GM19395 (cell line): ENCODE results near the gene FAM72C.
A peak's percentile ranks its signal among the peaks of the same experiment; 100 is the strongest.
"Not testable (repeated sequence)": the region's sequence is repeated elsewhere in the genome, so short reads cannot be mapped to it uniquely, and the experiment has no call there.

ENCODE experiments used
- ATAC-seq: cut with Tn5 transposase; IDR thresholded peaks from one replicate; pipeline ENCODE4 v1.9.1; 2021; ENCODE audit warnings: mild to moderate bottlenecking, moderate library complexity; ENCODE audit not compliant: unreplicated experiment

FAM72C gene

DNA sequence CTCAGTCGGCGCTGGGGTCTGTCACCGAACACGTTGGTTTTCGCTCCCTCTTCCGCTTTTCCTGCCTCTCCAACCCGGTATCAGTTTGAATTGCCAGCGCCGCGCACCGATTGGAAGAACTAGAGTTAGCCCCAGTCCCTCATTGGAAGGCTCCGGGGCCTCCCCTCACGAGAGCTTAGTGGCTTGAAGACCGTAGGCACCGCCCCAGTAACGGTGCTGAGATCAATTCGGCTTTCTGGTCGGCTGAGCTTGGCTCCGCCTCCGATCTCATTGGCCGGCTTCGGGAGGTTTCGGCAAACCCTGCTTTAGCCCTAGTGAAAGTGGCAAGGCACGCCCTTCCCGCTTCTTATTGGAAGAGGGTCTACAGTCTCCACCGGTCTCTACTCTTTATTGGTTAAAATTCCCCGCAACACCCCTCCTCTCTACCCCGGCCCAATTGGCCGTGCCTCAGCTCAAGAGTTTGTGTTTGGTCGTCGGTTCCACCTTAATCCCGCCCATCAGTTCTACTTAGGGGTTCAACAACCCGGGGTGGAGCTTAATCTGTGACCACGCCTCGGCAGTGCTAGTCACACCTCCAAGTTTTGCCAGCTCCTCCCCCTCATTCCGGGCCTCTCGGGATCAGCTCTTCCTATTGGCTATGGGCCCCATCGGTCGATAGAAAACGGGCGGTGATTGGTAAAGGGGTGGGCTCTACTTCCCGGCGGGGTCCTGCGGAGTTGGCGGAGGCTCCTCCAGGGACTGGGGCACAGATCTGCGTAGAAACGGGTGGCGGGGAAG, at the start of gene FAM72C:
Gene FAM72C (minus strand): TSS at position 63 of the 777 bp plus-strand sequence. CDS start 845 bp downstream, outside the sequence.
- ATAC-seq: peak; percentile 86

DNA sequence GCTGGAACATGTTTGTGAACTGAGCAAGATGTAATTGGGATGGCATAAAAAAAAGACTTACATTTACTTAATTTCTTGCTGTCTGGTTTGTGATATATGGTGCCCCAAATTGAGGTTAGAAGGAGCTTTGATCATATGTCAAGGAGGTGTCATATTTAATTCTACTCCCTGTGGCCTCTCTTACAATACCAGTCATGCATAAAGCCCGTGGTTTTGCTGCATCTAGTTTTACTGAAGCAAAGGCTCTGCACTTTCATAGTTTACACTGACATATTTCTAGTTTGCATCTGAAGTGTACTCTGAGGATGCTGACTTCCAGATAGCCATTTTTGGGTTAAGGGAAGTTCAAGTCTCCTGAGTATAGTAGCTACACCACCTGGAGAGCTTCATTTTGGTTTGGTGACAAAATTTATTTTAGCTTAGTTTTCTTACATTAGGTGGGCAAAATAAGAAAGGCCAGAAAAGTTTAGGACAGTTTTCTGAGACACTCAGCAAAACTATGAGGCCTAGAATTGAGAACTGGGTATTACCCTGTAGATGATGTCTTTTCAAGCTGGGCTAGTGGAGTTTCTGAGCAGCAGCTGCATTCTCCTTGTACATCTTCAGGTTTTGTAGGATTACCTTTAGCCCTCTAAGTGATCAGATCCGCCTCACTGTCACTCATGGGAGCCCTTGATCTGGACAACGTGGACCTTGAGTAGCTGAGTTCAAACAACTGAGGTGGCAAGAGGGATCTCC, 48.4 kb upstream of the FAM72C start:
- ATAC-seq: peak; percentile 76

DNA sequence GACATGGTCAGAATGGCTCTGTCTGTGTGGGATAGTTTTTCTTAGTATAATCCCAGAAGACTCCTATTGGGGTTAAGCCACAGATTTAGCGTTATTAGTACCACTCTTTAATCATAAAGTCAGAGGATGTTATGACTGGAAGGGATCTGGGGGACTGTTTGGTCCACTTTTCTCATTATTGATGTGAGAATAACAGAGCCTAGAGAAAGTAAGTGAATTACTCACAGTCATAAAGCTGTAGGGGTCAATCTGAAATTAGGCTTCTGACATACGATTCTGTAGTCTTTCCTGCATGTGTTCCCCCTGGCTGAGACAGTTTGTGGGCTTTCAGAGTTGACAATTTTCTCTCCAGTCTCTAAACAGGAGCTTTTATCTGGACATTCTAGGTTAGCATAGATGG, 47.3 kb upstream of the FAM72C start:
- ATAC-seq: not testable (repeated sequence)

DNA sequence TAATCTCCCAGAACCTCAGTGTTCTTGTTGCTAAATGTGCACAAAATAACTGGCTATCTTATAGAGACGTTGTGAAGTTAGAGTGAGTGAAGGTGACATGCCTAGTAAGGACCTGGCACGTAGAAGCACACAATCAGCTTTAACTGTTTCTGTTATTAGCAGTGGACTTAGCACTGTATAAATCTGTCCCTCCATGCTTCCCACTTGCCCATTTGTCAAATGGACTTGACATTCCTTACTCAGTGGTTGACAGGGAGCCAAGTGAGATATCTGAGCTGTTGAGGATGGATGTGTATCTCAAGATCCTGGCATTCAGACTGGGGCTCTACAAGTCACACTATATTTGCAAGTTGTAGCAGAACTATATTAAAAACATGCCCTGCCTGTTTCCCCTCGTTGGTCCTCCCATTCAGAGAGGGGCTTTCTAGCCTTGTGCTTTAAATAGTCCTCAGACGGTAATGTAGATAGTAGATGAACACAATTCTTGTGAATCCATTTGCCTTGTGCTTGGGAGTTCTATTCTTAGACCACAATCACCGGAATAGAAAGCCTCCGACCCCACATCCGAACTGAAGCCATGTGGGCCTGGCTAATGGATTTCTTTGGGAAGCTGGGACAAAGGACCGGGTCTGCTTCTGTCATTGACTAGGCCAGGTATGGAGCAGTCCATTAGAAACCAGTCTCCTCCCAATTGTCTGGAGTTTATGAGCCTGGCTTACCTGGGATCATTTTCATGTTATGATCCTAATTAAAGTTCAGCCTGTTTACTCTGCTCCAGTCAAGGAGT, 43.6 kb upstream of the FAM72C start:
- not testable (repeated sequence) for ATAC-seq

DNA sequence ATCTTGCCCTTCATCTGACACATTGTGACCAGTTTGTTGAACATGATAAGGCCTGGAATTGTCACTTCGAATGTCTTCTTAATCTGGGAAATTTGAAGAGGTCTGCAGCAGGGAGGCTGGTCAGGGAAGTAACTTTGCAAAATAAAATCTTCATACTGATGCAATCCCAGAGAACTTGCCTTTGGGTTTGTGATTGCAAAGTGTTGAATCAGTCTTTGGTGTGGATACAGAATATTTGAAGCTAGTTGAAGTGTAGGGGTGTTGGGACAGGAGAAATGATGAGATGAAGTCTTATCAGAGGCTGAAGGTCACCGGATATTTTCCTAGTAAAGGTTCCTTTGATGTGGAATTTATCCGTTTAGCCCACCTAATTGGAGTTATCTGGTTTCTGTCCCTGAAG, 42.7 kb upstream of the FAM72C start:
- not testable (repeated sequence) for ATAC-seq

DNA sequence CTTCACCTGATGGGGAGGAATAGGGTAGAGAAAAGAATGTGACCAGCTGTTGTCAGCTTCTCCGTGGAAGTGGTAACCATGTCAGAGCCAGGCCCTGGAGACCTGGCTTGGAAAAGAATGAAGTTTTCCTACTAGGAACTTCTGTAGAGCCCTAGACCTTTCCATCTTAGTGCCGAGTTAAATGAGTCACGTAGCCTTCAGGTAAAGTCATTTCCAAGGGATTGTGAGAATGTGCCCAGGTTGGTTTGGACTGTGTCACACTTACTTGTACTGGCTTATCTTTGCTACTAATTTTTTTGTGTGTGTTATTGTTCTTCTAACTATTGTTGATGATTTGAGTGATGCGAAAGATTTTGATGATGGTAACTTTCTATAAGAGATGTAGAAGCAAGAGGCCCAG, 42.3 kb upstream of the FAM72C start:
- not testable (repeated sequence) for ATAC-seq

DNA sequence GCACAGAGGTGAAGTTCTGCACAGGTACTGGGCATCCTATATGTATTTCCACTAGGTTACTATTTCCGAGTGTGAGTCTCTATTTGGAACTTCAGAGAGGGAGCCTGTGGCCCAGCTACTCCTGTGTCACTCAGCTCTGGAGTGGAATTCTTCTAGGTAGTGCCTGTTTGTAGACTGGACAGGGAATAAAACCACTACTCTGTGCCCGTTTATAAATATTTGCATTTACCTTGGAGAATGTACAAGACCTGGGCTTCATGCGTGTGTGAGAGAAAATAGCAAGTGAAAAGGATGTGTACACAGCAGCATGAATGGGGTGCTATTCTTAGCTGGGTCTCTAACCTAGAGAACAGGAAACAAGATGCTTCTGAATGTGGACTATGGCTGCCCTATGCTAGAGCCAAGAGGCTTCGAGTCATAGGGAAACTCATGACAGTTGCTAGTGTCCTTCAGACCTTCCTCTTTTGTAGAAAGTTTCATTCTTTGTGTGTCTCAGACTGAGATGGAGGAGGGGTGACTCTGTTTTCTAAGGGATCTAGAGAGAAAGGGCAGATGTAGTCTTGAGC, 40.5 kb upstream of the FAM72C start:
- ATAC-seq: peak; percentile 99

DNA sequence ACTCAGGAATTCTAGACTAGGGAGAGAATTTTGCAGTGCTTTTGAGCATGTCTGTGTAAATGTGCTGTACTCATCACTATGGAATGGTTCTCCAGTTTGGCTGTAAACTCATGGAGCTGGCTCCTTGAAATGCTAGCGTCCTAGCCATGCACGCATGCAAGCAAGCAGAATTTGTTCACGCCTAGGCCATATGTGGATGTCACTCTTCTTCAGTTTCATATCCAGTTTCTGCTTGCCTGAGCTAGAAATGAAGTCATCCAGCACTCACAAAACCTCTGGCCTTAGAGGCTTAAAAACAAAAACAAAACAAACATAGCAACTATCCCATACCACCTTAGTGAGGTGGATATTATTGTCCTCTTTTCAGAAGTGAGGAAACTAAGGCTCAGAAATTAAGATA, 37.6 kb upstream of the FAM72C start:
- ATAC-seq: peak; percentile 49

DNA sequence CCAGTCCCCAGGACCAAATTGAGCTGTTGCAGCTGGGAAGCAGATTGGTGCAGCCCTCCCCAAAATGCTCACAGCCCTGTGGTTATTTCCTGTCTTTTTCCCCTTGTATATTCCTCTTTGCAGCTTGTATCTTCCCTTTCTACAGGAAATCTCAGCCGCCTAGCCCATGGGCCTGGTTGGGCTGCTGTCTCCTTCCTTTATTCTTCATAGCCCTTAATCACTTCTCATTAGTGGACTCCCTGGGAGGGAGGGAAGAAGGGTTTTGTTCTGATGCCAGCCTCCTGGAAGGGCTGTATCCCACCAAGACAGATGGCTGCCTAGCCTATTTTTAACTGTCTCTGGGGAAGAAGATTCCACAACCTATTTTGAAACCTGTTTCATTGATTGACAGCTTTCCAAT, 32.5 kb upstream of the FAM72C start:
- ATAC-seq: not testable (repeated sequence)

DNA sequence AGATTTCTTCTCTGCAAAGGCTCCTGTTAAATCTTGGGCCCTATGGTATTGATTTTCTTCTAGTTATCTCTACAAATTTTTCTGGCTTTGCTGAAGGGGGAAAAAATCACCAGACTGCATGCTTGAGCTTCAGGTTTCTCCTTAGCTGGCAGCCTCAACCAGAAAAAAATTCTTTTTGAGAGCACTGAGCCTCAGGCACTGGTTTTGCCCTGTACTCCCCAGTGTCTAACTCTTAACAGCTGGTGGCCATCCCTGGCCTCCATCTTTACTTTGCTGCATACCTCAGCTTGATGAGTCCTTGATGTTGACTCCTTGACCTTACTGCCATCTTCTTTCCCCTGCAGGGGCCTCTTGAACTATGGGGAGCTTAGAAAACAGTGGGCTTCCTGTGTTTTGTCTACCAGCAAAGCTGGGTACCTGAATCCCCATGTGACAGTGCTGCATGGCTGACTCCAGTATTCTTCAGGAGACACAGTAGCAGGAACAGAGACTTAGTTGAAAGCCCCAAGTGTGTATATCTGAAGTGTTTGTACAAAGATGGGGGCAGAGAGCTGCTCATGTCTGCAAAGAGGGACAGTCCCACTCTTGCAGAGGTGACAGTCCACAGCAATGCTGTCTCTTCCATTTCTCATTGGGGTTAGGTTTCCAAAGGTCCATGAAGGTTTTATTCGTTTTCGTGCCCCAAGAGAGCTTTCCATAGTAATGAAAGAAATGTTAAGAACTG, 31.7 kb upstream of the FAM72C start:
- ATAC-seq: not testable (repeated sequence)

DNA sequence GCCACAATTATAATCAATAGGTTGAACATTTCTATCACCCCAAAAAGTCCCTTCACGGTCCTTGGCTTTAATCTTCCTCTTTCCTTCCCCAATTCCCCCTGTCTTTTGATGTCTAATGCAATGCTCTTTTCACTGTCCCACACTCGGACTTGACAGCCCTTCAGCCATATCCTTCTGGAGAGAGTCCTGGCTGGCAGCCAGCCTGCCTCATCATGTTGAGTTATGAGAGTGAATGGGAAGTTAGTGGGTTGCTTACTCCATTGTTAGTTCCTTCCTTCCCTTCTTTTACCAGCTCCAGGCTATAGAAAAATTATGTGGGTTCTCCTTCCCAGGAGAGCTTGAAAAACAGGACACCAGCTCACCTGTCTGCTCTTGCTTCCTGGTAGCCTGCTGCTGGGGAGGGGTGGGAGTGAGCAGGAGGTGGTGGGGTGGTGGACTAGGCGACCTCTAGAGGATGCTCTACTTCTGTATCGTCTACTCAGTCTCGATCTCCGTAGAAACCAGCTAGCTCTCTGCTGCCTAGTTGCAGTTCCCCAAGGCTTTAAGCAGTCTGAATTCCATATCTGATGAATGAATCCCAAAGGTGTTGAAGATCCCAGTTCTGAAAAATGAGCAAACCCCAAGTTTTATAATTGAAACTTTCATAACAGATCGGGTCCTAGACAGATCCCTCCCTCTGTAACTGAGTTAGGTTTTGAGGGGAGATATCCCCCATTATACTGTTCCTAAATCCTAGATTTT, 30.5 kb upstream of the FAM72C start:
- ATAC-seq: not testable (repeated sequence)

DNA sequence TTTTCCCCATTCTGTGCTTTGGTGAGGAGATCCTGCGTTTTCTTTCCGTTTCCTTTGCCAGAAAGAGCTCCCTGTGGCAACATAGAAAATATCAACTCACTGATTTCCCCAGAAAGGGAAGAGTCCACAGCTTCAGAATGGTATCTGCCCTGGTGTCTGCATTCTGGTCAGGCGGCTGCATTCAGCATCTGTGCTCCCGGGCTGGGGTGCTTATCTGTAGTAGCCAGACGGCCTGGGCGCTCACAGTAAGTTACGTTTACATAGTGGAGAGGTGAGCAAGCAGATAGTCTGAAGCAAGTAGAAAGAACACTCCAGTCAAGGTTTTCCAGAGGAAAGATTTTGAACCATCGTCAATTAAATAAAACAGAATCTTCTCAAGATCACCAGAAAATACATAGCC, 29.3 kb upstream of the FAM72C start:
- not testable (repeated sequence) for ATAC-seq

DNA sequence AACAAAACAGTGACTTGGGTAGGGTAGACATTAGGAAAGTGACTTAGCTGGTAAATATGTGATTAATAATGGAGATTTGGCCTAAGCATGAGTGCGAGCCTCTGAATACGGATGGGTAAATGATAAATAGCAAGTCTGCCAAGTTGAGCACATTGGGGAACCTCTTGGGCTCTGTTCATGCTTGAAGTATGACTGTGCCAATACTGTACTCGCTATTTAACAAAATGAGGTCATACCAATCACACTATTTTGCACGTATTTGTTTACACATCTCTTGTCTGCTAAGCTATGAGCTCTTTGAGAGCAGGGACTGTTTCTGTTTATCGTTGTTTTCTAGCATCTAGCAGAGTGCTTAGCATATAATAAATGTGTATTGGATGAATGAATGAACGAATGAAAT, 24.2 kb upstream of the FAM72C start:
- not testable (repeated sequence) for ATAC-seq

DNA sequence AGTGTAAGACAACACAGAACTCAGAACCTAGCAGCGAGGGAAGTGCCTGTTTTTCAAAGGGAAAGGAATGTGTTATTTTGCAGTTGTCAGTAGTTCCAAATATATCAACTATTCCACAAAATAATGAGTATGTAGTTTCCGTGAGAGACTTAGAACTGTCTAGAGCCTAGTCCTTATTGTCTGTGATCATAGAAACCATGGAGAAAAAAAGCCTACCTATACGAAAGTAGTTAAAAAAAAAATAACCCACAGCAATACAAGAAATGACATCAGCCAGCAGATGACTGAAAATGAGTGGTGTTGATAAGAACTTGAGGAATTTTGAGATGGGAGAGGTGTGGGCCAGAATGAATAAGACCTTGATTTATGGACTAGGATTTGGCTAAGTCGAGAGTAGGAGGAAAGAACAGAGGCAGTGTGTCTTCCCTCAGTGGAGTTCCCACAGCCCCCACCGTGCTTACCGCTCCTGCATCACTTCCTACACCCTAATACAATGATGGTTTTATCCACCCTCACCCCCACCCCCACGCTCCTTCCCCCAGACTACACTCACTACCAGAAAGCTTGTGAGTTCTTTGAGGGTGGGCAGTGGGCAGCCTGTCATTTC, 21.6 kb upstream of the FAM72C start:
- not testable (repeated sequence) for ATAC-seq

DNA sequence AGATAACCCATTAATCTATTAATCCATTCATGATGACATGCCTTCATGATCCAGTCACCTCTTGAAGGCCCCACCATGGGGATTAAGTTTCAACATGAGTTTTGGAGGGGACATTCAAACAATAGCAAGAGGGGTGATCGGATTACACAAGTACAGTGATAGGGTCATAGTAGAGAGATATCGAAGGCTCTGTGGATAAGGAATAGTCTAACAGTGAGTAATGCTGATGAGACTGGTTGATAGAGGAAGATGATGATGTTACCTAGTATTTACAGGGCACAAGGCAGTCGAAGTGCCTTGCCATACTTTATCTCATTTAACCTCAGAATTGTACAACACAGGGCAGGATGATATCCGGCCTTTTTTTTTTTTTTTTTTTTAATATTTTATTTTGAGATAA, 18.9 kb upstream of the FAM72C start:
- ATAC-seq: not testable (repeated sequence)

DNA sequence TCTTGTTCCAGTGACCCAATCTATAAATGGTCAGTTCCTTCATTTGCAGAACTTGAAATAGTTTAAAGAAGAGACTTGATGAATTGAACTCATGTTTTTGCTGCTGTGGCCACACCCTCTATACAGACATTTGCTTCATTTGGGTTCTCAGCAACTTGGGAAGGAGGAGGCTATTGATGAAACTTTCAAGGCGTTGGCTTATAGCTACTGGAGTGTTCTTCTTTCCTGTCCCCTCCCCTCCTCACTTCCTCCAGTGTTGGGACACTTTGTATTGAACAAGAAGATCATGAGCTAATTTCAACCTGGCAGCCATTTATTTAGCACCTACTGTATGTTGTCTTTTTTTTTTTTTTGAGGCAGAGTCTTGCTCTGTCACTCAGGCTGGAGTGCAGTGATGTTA, 17.9 kb upstream of the FAM72C start:
- not testable (repeated sequence) for ATAC-seq

DNA sequence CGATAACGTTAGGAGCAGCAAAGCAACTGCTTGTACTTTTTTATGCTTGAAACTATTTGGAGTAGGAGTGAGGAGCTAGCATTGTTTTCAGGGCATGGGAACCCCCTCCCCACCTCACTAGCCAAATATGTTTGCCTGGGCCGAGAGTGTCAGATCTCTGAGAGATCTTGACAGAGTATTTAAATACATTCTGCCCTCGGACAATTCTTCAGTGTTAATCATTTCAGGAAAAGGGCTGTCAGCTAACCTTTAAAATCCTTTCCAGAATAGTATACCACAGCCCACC, 17.6 kb upstream of the FAM72C start:
- ATAC-seq: not testable (repeated sequence)

DNA sequence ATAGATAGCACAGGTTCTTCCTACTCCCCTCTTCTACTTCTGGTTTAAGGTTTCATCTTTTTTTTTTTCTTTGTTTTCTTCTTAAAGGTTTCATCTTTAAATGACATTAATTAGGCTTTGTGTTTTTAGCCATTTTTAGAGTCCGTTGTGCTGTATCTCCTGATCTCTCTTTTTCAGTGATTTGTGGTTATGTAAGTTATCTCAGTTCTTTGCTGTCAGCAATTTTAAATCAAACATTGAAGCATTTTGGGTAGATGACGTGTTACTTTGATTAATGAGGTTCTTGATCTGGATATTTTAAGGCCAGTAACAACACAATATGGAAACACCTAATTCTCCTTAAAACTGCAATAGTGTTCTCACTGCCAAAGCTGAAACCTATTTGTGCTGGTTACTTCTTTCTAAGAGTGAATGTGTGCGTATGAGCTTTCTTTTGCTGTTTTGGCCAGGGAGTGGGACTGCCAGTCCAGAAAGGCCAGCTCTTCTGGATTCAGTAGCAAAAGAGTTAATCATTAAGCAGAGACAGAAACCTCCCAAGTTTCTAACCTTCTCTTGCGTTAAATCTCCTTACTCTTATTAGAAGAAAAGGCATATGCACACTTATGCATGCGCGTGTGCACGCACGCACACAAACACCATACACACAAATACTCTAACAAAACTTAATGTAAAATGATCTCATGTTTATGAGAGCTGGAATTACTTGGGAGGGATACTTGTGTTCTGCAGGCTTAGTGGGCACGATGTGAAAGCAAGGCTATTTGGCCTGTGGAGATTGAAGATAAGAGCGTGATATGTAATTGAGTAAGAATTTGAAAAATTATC, 17.0 kb upstream of the FAM72C start:
- not testable (repeated sequence) for ATAC-seq

DNA sequence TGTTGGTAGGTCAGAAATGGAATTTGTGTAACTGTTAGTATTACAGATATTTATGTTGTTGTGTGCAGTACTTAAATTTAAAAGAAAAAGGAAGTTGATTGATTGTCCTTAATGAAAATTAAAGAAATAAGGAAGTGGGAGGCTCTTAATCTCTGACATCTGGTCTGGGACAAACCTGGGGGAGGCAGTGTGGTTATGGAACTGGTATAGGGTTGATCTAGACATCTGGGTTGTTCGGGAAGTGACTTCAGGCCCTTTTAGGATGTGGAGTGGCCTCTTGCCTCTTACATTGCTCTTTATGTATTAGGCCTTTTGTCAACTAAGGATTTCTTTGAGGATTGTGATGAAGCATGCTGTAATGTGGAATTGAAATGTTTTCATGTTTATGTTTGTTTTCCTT, 16.1 kb upstream of the FAM72C start:
- not testable (repeated sequence) for ATAC-seq
